ENCODE data around the gene FMO3.

Gene FMO3

DNA sequence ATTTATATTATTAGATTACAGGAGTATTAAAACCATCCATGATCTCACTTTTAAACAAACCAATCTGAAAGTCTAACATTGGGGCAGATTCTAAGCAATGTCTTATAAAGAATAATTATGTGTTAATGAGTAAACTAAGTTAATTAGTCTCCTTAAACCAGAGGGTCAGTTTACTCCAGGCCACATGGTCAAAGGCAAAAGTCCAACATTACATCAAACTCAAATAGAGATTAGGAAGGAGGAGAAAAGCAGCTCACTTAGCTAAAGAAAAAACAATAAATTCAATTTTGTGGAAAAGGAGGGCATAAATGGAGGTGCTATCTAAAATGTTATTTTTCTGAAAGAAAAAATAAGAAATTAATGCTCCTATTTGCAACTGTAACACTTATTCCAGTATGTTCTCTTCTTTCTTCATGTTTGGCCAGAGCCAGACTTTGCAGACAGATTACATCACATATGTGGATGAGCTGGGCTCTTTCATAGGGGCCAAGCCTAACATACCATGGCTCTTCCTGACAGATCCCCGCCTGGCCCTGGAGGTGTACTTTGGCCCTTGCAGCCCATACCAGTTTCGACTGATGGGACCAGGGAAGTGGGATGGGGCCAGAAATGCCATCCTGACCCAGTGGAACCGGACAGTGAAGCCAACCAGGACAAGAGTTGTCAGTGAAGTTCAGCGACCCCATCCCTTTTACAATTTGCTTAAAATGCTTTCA, 70.1 kb downstream of the FMO3 start:
- DNase-seq: no peak

DNA sequence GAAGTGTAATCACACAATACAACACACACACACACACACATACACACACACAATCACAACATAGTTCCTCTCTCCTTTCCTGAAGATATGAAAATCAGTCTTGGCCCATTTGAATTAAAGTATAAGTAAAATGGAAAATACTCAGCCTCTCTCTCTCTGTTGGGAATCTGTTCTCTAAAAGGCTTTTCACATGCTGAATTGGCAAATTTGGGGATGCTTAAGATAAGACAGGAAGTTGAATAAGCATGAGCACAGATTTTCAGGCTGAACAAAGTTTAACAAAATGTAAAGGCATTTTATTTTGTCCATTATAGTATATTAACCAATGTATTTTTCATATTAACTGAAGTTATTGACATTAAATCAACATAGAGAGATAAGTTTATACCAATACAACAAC, 70.7 kb downstream of the FMO3 start:
- DNase-seq: no peak

DNA sequence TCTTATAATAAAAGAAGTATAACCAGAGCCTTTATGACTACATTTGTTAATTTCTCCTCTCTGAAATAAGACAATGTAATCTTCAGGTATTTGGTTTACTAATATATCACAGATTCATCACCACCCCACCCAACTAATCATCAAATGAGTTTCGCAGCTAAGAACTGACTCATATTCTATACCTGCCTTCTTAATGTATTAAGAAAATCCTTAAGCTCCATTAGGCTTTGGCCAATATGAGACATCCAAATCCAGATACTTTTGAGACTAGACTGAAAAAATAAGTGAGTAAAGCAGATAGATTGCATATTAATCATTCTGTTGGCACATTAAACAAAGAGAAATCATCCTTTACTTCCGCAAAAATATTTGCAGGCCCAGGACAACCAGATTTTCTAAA, 75.7 kb downstream of the FMO3 start:
- no peak for DNase-seq
